SHP77 (cell line): ENCODE measurements around the gene PARP4.
"Not testable (repeated sequence)": the region's sequence is repeated elsewhere in the genome, so short reads cannot be mapped to it uniquely, and the experiment has no call there.

Source experiments
- DNase-seq, 2 experiments: peaks; one replicate each; lab custom pipeline; 2025; lab: John Stamatoyannopoulos, UW

The PARP4 gene

DNA sequence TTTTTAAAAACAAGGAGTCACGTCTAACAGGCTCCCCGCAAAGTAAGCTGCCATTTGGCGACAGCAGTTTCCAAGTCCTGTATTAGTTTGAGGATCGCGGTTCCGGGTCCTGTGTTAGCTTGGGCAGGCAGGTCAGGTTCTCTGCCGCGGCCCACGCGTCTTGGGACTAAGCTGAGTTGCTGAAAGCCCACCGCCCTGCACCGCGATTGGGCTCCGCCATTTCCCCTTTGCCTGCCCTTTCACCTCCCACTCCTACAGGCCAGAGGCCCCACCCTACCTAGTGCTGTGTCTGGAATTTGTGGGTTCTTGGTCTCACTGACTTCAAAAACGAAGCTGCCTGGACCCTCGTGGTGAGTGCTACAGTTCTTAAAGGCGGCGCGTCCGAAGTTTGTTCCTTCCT, 6.8 kb downstream of the PARP4 start:
- no peak for DNase-seq

DNA sequence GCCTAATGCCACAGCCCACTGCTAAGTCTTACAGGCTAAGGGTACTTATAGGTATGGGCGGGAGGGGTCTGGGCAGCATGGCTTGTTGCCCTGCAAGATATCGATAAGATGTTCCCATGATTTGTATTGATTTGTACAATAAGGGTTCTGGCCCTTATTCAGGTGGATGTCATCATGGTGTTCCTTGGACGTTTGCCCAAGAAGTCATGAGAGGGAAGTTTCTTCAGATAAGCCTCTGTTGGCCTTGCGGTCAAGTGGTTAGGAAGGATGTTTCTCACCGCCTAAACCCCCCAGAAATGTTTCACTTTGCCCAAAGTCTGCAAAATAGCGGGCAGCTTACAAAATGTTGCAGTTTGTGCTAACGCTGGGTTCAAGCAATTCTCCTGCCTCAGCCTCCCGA, 7.3 kb downstream of the PARP4 start:
- DNase-seq = no peak

DNA sequence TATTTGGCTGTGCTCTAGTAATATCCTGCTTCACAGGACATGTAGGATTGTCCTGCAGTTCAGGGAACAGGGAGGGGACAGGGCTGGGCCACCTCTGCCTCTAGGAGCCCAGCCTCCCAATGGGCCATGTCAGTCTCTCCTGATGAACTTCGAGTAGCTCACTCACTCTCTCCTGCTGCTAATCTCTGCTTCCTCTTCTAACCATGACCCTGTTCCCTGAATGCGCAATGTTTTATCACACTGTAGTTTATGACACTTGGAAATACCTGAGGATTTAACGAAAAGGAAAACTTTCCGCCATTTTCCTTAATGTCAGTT, 9.2 kb downstream of the PARP4 start:
- DNase-seq = no peak

DNA sequence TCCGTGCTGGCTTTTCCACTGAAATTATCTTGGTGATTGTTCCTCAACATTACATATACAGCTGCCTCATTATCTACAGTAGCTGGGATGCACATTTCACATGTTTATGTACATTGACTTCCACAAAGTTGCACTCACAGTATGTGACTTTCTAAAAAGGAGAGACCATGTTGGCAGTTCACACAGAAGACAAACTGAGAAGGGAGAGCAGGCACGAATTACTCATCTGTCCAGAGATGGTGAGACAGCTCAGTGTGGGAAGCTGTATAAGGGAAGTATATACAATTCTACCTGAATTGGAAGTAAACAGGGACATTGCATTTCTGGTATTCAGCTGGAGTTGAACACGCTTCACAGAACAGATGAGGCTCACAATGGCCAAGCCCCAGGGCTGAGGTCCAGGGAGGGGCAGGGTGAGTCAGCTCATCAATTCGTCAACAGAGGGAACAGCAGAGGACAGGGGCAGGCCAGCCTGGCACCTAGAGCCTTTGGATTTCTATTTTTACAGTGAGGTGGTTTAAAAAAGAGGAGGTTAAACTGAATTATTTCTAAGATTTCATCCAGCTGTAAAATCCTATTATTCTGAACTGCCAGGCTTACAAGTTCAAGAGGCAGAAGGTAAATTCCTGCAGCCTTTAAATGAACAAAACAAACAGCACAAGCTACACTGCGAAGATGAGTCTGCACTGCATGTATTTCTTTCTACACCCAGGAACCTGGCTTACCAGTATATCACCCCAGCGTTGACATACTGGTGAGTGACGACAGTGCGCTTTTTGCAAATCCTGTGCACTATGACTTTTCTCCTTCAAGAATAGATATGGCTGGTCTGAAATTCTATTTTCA, 9.8 kb downstream of the PARP4 start:
- DNase-seq = no peak

DNA sequence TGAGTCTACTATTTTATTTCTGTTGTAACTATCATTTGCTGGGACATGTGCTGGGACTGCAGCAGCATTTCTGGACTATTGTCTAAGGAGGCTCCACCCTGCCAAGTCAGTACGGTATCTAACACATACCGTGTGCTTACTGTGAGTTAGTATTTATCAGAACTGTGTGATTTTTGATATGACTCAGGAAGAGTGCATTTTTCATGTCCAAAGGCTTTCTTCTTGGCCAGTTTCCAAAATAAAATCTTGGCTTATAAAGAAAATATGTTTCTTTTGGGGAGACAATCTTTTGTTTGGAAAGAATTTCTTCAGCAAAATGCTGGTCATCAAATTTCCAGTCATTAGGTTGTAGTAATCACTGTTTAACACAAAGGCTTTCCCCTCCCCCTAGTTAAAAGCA, 11.6 kb downstream of the PARP4 start:
- DNase-seq = no peak

DNA sequence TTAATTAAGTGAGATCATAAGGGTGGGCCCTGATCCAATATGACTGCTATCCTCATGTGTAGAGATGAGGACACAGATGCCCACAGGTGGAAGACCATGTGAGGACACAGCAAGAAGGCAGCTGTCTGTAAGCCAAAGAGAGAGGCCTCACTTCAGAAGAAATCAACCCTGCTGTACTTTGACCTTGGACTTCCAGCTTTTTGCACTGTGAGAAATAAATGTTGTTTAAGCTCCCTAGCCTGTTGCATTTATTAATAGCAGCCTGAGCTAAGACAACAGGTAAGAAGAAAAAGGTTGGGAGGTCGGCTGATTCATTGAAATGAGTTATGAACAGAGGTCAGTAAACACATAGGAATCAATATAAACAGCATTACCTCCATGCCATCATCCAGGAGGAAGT, 14.8 kb downstream of the PARP4 start:
- DNase-seq = no peak

DNA sequence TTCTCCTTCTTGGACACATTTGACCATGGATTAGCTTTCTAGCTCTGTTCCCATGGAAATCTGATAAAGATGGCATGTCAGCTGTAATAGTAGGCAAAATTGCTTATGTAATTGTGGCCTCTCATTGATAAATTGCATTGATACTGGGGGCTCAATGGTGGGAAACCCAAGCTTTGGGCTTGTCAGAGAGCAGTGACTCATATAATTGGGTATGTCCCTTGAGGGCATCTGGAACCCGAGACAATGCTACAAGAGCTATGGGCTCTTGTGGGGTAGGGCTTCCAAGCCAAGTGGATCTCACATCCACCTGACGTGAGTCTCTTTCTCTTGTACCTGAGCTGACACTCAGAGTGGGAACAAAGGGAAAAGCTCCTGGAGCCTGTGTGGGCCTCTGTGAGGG, 16.3 kb downstream of the PARP4 start:
- DNase-seq = not testable (repeated sequence)

DNA sequence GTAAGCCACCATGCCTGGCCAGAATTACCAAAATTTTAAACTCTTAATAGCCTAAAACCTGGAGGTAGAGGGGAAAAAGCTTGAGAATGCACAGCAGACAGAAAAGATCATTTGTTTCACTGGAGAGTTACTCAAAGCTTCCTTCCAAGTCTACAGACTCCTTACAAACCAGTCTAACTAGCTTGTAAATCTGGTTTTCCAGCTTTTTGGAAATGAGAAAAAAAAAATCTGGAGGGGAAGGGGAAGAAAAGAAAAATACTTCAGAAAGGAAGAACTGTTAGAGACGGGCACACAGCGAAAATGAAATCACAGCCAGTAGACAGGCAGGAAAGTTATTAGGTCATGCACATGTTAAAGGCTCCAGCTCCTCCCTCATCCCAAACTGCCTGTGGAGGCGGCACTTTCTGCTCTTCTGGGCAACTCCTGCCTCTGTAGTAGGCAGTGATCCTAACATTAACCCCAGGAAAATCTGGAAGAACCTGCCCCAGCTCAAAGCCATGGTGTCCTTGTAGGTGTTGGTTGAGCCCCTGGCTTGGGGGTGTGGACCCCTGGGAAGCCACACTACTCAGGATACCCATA, 17.3 kb downstream of the PARP4 start:
- no peak for DNase-seq

DNA sequence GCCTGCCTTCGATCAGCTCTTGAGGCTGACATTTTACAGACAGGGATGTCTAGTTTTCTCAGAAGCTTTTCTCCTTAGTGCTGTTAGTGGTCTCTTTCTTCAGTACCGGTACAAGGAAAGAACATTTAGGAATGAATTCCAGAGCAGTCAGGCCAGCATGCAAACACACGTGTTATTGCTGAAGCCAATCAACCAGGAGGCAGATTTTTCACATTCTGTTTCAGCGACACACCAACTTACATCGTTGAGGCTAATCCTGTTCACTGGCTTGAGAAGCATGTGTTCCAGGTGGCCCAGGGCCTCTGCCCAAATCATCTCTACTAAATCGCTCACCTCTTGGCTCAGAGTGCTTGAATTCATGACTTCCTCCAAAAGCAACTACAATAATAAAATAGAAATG, 19.2 kb downstream of the PARP4 start:
- DNase-seq = no peak

DNA sequence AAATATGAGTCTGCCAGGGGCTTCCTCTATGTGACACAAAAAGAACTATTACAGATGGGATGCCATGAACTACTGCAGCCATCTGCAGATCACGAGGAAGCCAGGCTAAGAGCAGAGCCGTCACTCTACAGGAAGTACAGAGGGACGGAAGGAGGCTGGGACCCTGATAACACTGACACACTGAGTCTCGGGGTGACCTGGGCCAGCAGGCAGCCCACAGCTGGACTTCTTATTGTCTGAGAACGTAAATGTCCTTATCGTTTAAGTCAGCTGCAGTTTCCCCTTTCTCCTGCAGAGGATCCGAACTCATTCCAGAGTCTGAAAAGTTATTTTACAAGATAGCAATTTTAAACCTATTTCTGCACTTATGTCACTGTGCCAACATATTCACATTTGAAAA, 20.7 kb downstream of the PARP4 start:
- no peak for DNase-seq

DNA sequence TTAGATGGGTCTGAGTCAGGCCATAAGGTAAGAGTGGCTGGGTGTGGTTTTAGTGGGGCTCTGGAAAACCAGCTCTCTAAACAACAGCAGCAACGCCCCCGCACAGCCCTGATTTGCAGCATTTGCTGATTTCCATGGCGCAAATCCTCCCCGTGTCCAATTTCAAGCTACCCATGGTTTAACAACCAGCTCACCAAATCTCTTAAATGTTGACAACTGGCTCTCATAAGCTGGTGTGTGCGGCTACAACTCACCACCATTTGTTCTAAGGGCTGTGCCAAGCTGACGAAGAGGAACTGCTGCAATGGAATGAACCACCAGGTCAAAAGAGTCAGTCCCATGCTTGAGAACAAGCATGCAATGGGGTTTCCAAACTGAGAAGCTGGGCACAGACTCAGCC, 22.9 kb downstream of the PARP4 start:
- DNase-seq = no peak

DNA sequence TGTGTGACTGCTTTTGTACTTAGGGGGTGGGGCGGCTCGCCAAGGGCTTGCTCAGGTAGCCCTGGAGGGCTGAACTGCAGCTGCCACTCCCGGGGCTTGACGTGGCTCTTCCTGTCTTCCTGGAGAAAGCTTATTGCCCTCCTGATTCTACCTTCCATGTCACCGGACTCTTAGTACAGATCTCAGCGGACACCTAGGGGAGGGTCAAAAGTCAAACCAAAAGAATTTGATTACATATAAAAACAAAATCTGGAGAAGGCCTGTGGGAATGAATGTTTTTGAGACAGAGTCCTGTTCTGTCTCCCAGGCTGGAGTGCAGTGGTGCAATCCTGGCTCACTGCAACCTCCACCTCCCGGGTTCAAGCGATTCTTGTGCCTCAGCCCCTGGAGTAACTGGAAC, 24.5 kb downstream of the PARP4 start:
- DNase-seq = not testable (repeated sequence)

DNA sequence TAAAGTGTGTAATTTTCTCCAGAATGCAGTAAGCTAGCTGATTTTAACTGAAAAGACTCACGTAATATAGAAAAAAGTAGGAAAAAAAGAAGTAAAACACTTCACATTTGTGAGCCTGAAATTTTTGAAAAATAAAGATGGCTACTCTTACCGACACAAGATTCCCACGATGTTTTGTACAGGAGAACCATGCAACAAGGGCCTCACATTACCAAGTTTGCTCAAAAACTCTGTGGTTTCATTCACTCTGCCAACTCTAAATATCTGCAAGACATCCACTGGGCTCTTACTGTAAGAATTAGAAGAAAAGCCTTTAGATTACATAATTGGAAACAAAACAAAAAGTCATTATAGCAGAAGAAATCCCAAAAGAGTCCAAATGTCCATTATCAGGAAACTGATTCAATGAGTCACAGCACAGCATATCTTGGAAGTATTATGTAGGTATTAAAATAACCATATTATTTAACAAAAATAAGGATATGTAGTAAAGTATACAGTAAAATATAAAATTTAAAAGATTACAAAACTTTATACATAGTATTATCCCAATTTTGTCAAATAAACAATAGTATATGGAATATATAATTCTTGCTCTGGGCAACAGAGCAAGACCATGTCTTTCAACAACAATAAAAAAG, 26.4 kb downstream of the PARP4 start:
- not testable (repeated sequence) for DNase-seq

DNA sequence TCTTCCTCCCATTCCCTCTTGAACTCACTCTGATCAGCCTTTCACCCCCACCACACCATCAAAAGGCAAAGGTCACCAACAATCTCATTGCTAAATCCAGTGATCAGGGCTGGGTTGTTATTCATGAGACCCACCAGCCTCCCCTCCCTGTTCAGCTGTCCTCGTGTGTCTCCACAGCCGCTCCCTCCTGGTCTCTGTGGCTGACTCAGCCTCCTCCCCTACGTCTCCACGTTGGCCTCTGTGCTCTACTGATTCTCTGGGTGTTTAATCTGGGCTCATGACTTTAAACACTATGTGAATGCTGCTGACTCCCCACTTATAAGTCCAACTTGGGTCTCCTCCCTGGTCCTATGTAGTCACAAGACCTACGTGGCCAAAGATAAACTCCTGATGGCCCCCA, 38.9 kb downstream of the PARP4 start:
- no peak for DNase-seq

DNA sequence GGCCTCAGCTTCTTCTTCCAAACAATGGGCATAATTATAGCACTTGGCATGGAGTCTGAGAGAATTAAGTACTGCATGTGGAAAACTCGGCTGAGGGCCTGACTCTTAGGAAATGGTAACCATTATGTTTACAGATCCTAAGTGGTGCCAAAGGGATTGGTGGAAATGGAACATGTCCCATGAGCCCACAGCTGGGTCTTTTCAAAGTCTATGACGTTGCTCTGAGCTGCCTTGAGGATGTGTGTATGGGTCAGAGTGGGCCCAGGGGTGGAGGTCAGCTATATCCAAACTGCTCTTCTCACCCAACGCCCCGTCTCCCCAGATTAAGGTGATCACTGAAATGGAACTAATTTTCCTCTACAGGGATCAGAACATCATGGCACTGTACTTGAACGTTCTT, 40.4 kb downstream of the PARP4 start:
- DNase-seq = not testable (repeated sequence)

DNA sequence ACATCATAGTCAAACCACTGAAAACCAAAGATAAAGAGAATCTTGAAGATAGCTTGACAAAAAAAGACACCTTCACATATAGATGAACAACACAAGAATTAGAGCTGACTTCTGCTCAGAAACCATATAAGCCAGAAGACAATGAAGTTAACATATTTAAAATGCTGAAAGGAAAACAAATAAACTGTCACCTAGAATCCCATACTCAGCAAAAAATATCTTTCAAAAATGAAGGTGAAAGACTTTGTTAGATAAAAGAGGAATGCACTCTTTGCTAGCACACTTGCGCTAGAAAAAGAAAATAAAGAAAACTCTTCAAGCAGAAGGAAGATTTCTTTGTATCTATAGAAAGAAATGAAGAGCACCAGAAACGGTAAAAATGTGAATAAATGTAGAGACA, 49.5 kb downstream of the PARP4 start:
- DNase-seq = no peak

DNA sequence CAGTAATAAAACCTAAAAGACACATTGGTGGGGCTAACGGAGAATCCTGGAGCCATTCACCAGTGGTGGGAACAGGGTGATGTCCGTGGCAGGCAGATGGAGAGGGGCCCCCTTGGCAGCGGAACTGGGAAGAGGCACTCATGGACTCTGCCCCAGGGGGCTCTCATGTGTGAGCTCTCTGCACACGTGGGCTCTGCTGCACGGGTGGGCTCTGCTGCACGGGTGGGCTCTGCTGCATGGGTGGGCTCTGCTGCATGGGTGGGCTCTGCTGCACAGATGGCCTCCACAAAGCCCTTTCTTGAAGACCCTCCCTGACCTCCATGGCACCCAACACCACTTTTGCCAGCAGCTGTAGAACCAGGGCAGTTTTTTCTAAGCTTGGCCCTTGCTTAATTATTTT, 52.3 kb downstream of the PARP4 start:
- DNase-seq = no peak

DNA sequence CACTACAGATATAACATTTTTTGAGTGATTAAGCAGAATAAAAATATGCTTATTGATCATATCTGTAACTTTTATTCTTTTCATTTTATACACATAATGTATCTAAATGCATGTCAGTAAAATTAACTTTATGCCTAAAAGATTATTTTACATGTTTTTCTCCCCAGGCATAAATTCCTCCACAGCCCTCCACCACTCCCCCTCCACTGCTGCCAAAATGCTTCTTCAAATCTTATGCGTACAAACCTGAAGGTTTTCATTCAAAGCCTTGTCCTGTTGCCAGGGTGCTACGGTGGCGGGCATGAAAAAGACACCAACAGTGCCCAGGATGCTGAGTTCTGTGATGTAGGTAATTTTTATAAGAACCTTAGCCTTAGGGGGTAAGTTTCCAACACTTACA, 52.9 kb downstream of the PARP4 start:
- no peak for DNase-seq

DNA sequence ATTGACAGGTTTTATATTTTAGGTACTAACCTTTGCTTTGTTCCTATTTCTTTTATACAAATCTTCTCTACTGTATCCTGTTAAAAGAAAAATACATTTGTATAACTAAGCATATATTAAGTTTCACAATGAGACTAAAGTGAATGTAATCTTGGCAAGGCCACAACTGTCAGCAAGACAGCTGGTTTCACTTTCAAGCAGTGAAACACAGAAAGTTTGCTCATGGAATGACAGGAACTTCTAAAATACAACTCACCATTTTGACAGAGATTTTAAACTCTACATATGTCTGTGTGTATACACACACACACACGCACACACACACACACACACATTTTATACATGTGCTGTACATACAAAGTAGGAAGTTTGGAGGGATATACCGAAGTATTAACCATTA, 53.3 kb downstream of the PARP4 start:
- DNase-seq = no peak

DNA sequence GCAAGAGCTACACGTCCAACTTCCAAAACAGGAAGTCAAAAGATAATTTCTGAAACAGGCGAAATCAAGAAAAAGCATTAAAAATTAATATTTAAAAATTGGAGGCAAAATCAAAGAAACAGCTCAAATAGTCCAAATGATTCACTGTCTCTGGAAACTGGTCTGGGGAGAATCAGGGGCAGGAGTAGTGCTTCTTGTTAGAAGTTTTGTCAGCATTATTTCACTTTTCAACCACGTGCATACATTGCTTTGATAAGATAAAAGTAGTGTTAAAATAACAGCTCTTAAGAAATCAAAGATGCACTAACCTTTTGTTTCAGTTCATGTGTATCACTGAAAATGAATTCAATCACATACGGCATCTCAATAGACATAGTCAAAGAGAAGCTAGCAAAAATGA, 53.8 kb downstream of the PARP4 start:
- no peak for DNase-seq

DNA sequence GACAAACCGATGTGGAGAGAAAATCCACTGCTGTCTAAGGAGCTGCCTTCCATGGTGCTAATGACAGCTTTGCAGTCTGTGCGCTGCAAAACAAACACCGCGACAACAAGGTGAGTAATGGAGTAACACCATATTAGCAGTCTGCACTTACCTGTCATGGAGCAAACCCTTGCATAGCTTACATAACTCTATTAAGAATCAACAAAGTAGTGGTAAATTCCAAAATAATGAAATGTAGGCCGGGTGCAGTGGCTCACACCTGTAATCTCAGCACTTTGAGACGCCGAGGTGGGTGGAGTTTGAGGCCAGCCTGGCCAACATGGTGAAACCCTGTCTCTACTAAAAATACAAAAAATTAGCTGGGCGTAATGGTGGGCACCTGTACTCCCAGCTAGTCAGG, 56.2 kb downstream of the PARP4 start:
- DNase-seq = no peak

DNA sequence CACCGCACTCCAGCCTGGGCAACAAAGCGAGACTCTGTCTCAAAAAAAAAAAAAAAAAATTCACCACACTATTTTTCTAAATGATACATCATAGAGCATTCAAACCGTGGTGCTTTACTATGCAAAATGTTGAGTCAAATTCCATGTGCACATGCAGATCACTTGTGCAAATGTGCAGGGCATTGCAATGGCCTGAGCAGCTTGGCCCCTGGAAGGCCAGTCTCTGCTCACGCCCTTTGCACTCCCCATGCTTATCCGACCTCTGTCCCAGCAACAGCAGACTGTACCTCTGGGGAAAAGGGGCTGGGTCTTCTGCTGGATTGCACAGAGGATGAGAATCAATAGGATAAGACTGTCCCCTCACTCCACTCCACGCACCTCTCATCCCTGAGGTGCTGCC, 58.5 kb downstream of the PARP4 start:
- no peak for DNase-seq

DNA sequence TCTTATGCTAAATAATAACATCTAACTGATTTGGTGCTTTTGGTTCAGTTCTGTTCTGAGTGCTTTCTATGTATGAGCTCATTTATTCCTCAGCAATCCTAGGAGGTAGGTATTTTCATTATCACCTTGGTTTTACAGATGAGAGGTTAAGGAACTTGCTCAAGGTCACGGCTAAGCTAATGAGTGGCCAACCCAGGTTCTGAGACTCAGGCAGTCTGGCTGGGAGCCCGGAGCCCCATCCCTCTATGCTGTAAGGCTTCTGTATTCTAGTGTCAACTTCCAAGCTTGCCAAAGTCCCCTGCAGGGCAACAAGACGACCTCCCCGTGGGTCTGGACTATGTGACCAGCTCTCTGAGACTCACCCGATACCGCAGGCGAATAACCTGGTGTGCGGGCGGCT, 60.5 kb downstream of the PARP4 start:
- DNase-seq = no peak

DNA sequence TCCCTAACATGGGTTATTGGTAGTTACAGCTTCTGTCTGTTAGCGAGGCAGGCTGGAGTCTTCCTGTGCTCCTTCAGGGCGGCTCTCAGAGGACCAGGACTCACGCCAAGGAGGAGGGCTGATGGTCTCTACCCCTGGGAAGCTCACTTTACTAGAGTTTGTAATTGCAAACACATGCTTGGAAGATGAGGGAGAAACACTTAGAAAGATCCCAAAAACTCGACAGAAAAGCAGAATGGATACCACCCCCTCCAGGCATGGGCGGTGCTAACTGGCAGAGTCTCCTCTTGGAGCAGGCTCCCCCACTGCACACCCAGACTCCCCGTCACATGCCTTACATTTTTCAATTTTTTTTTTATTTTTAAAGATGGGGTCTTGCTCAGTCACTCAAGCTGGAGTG, 62.0 kb downstream of the PARP4 start:
- no peak for DNase-seq
